Endothelial cell of umbilical vein (primary cell): ENCODE results near the gene CDCA3.

Source experiments
- POLR2A ChIP-seq: IDR thresholded peaks from 2 replicates; pipeline ENCODE4 v1.6.1; 2012; ENCODE audit warnings: low read depth, mild to moderate bottlenecking, control low read depth, low read length
- TF ChIP-seq, protein P1 (sequence below), 2 donors: IDR thresholded peaks; 1 replicate in 1 of 2; 2 replicates in 1 of 2; pipeline ENCODE4 v1.5.1; 2011; ENCODE audit warnings: low read length in 2 of 2, mild to moderate bottlenecking in 2 of 2, moderate library complexity in 2 of 2, control low read depth in 1 of 2, inconsistent platforms in 1 of 2, low read depth in 1 of 2; ENCODE audit not compliant: insufficient read depth in 1 of 2; ENCODE audit errors: extremely low read depth in 1 of 2

DNA sequence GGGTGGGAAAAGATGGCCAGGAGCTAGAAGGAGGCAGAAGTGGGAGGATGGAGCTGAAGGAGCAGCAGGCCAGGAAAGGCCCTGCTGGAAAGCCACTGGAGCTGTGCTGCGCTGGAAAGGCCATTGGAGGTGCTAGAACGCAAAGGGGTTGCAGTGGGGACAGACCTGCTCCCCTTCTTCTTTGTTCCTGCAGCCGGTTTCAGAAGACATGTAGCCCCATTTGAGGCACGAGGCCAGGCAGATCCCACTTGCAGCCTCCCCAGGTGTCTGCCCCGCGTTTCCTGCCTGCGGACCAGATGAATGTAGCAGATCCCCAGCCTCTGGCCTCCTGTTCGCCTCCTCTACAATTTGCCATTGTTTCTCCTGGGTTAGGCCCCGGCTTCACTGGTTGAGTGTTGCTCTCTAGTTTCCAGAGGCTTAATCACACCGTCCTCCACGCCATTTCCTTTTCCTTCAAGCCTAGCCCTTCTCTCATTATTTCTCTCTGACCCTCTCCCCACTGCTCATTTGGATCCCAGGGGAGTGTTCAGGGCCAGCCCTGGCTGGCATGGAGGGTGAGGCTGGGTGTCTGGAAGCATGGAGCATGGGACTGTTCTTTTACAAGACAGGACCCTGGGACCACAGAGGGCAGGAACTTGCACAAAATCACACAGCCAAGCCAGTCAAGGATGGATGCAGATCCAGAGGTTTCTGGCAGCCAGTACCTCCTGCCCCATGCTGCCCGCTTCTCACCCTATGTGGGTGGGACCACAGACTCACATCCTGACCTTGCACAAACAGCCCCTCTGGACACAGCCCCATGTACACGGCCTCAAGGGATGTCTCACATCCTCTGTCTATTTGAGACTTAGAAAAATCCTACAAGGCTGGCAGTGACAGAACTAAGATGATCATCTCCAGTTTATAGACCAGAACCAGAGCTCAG, 31.7 kb downstream of the CDCA3 start:
- TF ChIP-seq, protein P1, sequence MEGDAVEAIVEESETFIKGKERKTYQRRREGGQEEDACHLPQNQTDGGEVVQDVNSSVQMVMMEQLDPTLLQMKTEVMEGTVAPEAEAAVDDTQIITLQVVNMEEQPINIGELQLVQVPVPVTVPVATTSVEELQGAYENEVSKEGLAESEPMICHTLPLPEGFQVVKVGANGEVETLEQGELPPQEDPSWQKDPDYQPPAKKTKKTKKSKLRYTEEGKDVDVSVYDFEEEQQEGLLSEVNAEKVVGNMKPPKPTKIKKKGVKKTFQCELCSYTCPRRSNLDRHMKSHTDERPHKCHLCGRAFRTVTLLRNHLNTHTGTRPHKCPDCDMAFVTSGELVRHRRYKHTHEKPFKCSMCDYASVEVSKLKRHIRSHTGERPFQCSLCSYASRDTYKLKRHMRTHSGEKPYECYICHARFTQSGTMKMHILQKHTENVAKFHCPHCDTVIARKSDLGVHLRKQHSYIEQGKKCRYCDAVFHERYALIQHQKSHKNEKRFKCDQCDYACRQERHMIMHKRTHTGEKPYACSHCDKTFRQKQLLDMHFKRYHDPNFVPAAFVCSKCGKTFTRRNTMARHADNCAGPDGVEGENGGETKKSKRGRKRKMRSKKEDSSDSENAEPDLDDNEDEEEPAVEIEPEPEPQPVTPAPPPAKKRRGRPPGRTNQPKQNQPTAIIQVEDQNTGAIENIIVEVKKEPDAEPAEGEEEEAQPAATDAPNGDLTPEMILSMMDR (IDR thresholded peaks at IDR 0.05; ENCODE audit: extremely low read depth in 1 of 2, insufficient read depth in 1 of 2, low read depth in 1 of 2, low read length in 2 of 2) = no peak
- TF ChIP-seq POLR2A = no peak
